Non-pigmented ciliary epithelial cell (primary cell): ENCODE results near the gene ATXN8OS.
"Not testable (repeated sequence)": the region's sequence is repeated elsewhere in the genome, so short reads cannot be mapped to it uniquely, and the experiment has no call there.

Source experiments
- DNase-seq: peaks from one replicate; pipeline ENCODE4 v3.0.0-alpha.2; 2010; ENCODE audit warnings: low read depth

ATXN8OS gene

GRCh38 chr13:70107498-70108281, at the start of gene ATXN8OS:
ATXN8OS (plus strand) TSS chr13:70107826.
- no peak for DNase-seq

GRCh38 chr13:70080012-70080411, 27.6 kb upstream of the ATXN8OS start:
- DNase-seq = no peak

- DNase-seq = no peak
Measured at GRCh38 chr13:70087247-70087646, 20.4 kb upstream of the ATXN8OS start.

DNA sequence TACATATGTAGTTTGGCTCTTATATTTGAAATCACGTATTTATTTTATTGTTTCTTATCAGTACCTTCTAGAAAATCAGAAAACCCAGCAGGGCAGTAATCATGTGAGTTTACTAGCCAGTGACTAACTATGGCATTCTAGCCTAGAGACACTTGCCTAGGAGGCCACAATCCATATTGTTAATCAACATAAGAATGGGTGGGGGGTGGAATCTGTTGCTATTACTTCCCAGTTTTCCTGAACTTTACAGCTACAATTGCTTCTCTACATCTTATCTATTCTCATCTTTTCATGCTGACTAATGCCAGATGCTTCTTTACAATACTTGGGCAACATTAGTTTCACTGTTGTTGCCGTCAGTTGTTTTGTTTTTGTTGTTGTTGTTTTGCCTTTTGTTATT, 18.7 kb upstream of the ATXN8OS start:
- no peak for DNase-seq

DNA sequence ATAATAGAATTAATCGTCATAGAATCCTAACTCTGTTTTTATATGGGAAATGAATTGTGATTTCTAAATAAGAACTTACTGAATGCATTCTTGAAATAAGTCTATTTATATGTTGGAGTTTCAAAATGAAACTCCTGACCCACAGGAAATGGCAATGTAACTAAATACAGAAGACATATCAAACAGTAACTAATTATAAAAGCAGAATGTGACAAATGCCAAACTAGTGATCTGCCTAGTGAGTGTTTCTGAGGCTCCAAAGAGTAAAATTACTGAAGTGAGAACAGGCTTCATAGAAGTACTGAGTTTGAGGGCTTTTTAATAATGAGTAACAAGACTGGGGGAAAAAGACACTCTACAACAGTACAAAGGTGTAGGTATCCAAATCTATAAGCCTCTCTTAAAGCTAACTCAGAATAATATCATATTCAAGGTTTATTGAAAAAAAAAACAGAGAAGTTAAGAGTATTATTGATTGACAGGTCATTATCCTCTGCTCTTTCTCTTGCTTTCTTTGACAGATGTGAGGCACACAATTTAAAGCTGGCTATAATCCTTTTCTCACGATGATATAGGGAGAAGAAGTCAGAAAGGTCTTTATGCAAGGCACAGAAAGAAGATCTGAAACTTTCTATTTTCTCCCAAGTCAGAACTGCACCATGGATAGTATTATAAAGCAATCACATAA, 17.4 kb upstream of the ATXN8OS start:
- no peak for DNase-seq

DNA sequence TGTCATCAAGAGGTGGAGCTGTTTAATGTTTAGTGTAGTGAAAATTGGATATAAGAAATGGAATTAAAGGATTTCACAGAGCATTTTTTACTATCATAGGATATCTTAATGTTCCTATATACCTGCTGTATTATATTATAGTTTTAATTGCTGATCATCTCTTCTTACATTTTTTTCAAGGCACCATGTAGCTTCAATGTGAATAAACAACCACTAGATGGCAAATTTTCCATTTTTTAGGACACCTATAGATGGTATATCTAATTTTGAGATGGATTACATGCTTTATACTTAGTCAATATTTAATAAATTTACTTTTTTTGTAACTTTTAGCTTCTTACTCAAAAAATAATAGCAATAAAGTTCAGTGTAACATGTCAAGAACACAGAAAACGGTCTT, 9.0 kb upstream of the ATXN8OS start:
- DNase-seq = no peak

DNA sequence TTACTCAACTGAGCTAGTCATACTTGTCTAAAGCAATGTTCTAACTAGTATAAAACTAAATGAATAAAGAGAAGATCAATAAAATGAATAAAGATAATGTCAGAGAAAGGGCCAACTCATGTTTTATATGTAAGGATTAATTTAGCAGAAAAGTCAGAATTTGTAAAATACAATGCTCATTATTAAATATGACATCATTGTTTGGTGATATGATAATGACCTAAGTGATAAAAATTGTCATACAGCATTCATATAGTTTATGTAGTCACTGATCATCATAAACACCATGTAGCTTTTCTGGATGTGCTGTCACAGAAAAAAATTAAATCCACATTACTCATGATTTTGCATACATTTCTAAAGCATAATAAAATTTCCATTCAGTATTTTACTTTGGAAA, 3.1 kb upstream of the ATXN8OS start:
- DNase-seq = no peak

- DNase-seq = no peak
Measured at GRCh38 chr13:70107125-70107497, 515 bp upstream of the ATXN8OS start.

DNA sequence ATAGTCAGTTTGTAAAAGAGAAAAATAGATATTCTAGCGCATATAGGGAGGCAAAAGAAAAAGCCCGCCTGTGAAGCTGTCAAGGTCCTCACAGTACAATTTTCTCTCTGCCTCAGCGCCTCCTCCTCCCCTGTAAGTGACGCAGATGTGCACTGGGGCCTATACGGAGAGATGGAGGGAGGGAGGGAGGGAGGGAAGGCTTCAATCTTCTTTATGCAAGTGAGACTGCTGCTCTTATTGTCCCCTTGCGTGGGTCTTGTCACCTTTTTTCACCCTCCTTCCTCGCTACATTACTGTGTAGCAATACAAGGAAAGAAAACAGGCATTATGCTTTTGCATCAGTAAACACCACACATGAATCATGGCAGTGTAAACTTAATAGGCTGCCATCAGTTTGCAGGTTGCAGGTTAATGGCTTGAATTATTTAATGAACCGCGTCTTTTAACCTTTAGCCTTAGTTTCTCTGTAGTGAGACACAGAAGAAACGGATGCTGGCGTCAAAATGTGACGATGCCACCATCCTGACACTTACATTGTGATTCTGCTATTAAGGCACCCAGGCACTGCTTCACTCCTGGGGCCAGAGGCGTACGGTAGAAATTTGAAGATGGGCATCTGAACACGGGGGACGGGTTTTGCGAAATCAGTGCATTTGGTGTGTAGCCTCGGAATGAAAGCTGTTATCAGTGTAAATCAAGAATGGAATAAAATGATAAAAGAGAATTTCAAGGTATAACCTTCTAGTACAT, 905 bp downstream of the ATXN8OS start, which contains the start of gene KLHL1:
Gene KLHL1 (minus strand): TSS at position 97 of the 750 bp plus-strand sequence. CDS start 753 bp downstream, outside the sequence.
- no peak for DNase-seq

DNA sequence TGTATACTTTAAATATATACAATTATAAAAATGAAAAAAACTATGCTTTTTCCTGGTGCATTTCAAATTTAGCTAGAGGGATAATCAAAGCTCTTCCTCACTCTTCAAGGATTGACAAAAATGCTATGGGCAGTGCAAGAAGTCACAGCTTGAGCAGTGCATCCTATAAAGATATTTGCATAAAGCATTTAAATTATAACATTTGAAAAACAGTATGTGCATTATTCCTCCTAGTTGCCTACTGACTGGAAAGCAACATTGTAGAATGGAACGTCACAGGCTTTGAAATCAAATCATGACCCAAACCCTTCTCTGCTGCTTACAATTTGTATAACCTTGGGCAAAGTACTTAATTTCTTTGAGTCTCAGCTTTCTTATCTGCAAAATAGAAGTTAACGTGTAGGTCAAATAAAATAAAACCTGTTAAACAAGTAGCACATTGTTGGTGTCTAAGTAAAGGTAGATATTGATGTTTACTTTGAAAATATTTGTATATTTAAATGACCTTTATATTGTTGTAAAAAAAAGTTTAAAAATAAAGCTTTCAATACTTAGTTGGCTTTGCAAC, 9.8 kb downstream of the ATXN8OS start:
- DNase-seq = no peak

- DNase-seq = no peak
Measured at GRCh38 chr13:70125693-70126092, 18.1 kb downstream of the ATXN8OS start.

- DNase-seq = no peak
Measured at GRCh38 chr13:70128098-70128497, 20.5 kb downstream of the ATXN8OS start.

GRCh38 chr13:70142658-70143057, 35.0 kb downstream of the ATXN8OS start:
- not testable (repeated sequence) for DNase-seq

- no peak for DNase-seq
Measured at GRCh38 chr13:70162141-70162540, 54.5 kb downstream of the ATXN8OS start.

DNA sequence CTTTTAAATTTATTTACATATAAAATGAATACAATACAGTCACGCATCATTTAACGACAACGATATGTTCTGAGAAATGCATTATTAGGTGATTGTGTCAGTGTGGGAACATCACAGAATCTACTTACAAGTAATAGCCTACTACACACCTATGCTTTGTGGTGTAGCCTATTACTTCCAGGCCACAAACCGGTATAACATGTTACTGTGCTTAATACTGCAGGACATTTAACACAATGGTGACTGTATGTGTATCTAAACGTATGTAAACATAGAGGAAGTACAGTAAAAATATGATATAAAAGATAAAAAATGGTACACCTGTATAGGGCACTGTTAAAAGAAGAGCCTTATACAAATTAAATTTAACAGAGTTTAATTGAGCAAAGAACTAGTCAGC, 63.1 kb downstream of the ATXN8OS start:
- no peak for DNase-seq

DNA sequence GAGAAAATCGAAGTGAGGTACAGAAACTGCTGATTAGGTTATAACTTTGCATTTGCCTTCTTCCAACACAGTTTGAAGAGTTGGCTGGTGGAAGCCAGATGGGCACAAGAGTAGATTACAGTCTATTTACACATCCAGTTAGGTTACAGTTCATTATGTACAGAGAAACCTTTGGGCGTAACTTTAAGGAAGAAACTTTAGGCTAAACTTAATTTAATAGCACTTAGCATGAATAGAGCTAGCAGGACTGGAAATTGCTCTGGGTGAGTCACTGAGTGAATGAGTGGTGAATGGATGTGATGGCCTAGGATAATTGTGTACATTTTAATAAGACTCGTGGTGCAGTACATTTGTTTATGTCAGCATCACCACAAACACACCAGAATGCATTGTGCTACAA, 63.5 kb downstream of the ATXN8OS start:
- DNase-seq = no peak

- DNase-seq = no peak
Measured at GRCh38 chr13:70172946-70173597, 65.4 kb downstream of the ATXN8OS start.

GRCh38 chr13:70173598-70173959, 66.0 kb downstream of the ATXN8OS start:
- no peak for DNase-seq

- no peak for DNase-seq
Measured at GRCh38 chr13:70178346-70178745, 70.7 kb downstream of the ATXN8OS start.
